Measurements from ENCODE around the gene CUBN.

The CUBN gene

DNA sequence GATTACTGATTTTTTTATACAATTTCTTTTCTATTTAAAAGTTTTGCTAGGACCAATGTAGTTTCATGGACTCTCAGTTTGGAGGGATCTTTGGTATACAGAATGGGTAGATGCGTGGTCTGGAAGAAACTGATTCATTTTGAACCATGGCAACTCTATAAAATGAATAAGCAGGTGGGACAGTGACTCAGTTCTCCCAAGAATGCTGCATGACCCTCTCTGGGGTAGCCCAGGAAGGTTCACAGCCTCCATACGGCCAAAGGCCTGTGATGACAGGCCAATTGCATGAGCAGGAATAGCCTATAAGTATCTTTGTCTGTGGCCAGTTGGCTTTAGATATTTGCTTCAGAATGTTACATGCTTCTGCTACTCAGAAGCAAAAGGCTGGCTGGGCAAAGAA, 199.1 kb downstream of the CUBN start:
- H3K27me3 ChIP-seq (replicated peaks in 2 of 5; ENCODE audit: control insufficient read depth in 4 of 5, insufficient read depth in 5 of 5, low read length in 4 of 5), result no peaks in the 10 kb centered on the region
- H3K9me3 ChIP-seq (ENCODE audit: control extremely low read depth in 1 of 5, control insufficient read depth in 4 of 5, insufficient read depth in 2 of 5, low read depth in 1 of 5, low read length in 4 of 5), result no peaks in the 10 kb centered on the region
- ChIA-PET POLR2A (no interaction called here), CTCF (no interaction called here)
- no peak overlapping the region for H3K27ac ChIP-seq (ENCODE audit: insufficient read depth in 1 of 2, low read depth in 1 of 2, low read length in 2 of 2, poor library complexity in 1 of 2, severe bottlenecking in 2 of 2)
- no peak overlapping the region for H3K4me3 ChIP-seq (ENCODE audit: control insufficient read depth in 1 of 7, extremely low read depth in 1 of 7, insufficient read depth in 4 of 7, low read depth in 2 of 7, low read length in 6 of 7)
- no peaks in the 10 kb centered on the region for H3K36me3 ChIP-seq (ENCODE audit: control insufficient read depth in 4 of 4, insufficient read depth in 4 of 4, low read length in 3 of 4)
- no peak for DNase-seq
- no peaks in the 10 kb centered on the region for H3K4me1 ChIP-seq (ENCODE audit: control extremely low read depth in 1 of 4, control insufficient read depth in 4 of 4, insufficient read depth in 4 of 4, low read length in 3 of 4)
- WGBS (ENCODE audit: insufficient coverage), result 100% methylated on average over 2 of the region's 2 CpGs

DNA sequence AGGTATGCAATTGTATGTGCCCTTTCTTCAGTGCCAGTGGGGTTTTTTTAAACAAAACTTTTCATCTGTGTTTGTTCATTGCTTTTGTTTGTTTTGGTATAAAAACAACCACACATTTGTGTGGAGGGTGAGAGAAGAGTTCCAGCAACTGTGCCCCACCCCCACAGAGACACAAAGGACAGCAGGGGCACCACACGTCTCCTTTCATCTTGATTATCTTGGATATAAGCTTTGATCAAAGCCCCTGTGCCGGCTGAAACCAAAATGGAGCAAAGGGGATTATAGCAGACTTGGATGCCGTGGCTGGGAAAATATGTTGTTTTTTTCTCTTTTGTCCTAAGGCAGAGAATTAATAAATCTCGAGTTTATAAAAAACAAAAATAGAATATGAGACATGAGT, 200.5 kb downstream of the CUBN start:
- Histone ChIP-seq H3K27ac (ENCODE audit: insufficient read depth in 1 of 2, low read depth in 1 of 2, low read length in 2 of 2, poor library complexity in 1 of 2, severe bottlenecking in 2 of 2) (no peak overlapping the region), H3K9me3 (ENCODE audit: control extremely low read depth in 1 of 5, control insufficient read depth in 4 of 5, insufficient read depth in 2 of 5, low read depth in 1 of 5, low read length in 4 of 5) (no peaks in the 10 kb centered on the region), H3K27me3 (replicated peaks in 2 of 5; ENCODE audit: control insufficient read depth in 4 of 5, insufficient read depth in 5 of 5, low read length in 4 of 5) (no peaks in the 10 kb centered on the region), H3K4me1 (ENCODE audit: control extremely low read depth in 1 of 4, control insufficient read depth in 4 of 4, insufficient read depth in 4 of 4, low read length in 3 of 4) (no peaks in the 10 kb centered on the region), H3K36me3 (ENCODE audit: control insufficient read depth in 4 of 4, insufficient read depth in 4 of 4, low read length in 3 of 4) (no peaks in the 10 kb centered on the region), H3K4me3 (ENCODE audit: control insufficient read depth in 1 of 7, extremely low read depth in 1 of 7, insufficient read depth in 4 of 7, low read depth in 2 of 7, low read length in 6 of 7) (no peak overlapping the region)
- WGBS (ENCODE audit: insufficient coverage), result 96% methylated on average over 3 of the region's 4 CpGs
- ChIA-PET POLR2A (no interaction called here), CTCF (no interaction called here)
- DNase-seq, result no peak

GRCh38 chr10:16927546-16927945, 202.1 kb downstream of the CUBN start:
- Histone ChIP-seq H3K27ac (ENCODE audit: insufficient read depth in 1 of 2, low read depth in 1 of 2, low read length in 2 of 2, poor library complexity in 1 of 2, severe bottlenecking in 2 of 2) (no peak overlapping the region), H3K4me3 (ENCODE audit: control insufficient read depth in 1 of 7, extremely low read depth in 1 of 7, insufficient read depth in 4 of 7, low read depth in 2 of 7, low read length in 6 of 7) (no peak overlapping the region), H3K36me3 (ENCODE audit: control insufficient read depth in 4 of 4, insufficient read depth in 4 of 4, low read length in 3 of 4) (no peaks in the 10 kb centered on the region), H3K9me3 (ENCODE audit: control extremely low read depth in 1 of 5, control insufficient read depth in 4 of 5, insufficient read depth in 2 of 5, low read depth in 1 of 5, low read length in 4 of 5) (no peaks in the 10 kb centered on the region), H3K27me3 (replicated peaks in 2 of 5; ENCODE audit: control insufficient read depth in 4 of 5, insufficient read depth in 5 of 5, low read length in 4 of 5) (no peaks in the 10 kb centered on the region), H3K4me1 (ENCODE audit: control extremely low read depth in 1 of 4, control insufficient read depth in 4 of 4, insufficient read depth in 4 of 4, low read length in 3 of 4) (no peaks in the 10 kb centered on the region)
- ChIA-PET POLR2A (no interaction called here), CTCF (interaction anchor here (0.6 kb wide), 1 partner anchor 13 kb away, joined by 3 read pairs; no protein-coding TSS in a partner anchor)
- 70% methylated on average over 2 of the region's 4 CpGs for WGBS (ENCODE audit: insufficient coverage)
- DNase-seq, result no peak

DNA sequence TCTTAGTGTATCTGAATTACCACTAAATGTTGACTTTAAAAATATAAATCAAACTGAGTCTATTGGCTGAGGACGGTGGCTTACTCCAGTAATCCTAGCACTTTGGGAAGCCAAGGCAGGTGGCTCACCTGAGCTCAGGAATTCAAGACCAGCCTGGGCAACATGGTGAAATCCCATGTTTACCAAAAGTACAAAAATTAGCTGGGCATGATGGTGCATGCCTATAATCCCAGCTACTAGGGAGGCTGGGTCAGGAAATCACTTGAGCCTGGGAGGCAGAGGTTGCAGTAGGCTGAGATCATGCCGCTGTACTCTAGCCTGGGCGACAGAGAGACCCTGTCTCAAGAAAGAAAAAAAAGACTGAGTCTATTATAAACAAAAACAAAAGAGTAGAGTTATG, 205.9 kb downstream of the CUBN start:
- H3K9me3 ChIP-seq (ENCODE audit: control extremely low read depth in 1 of 5, control insufficient read depth in 4 of 5, insufficient read depth in 2 of 5, low read depth in 1 of 5, low read length in 4 of 5), result no peaks in the 10 kb centered on the region
- H3K27ac ChIP-seq (ENCODE audit: insufficient read depth in 1 of 2, low read depth in 1 of 2, low read length in 2 of 2, poor library complexity in 1 of 2, severe bottlenecking in 2 of 2), result no peak overlapping the region
- no peak overlapping the region for H3K4me3 ChIP-seq (ENCODE audit: control insufficient read depth in 1 of 7, extremely low read depth in 1 of 7, insufficient read depth in 4 of 7, low read depth in 2 of 7, low read length in 6 of 7)
- WGBS (ENCODE audit: insufficient coverage), result 100% methylated on average over 1 of the region's 3 CpGs
- no peaks in the 10 kb centered on the region for H3K27me3 ChIP-seq (replicated peaks in 2 of 5; ENCODE audit: control insufficient read depth in 4 of 5, insufficient read depth in 5 of 5, low read length in 4 of 5)
- no peak for DNase-seq
- ChIA-PET POLR2A (no interaction called here), CTCF (no interaction called here)
- H3K36me3 ChIP-seq (ENCODE audit: control insufficient read depth in 4 of 4, insufficient read depth in 4 of 4, low read length in 3 of 4), result no peaks in the 10 kb centered on the region
- no peaks in the 10 kb centered on the region for H3K4me1 ChIP-seq (ENCODE audit: control extremely low read depth in 1 of 4, control insufficient read depth in 4 of 4, insufficient read depth in 4 of 4, low read length in 3 of 4)

GRCh38 chr10:16923309-16923708, 206.3 kb downstream of the CUBN start:
- ChIA-PET POLR2A (interaction anchor here (0.7 kb wide), 1 partner anchor 22 kb away, joined by 4 read pairs; no protein-coding TSS in a partner anchor), CTCF (no interaction called here)
- Histone ChIP-seq H3K4me1 (ENCODE audit: control extremely low read depth in 1 of 4, control insufficient read depth in 4 of 4, insufficient read depth in 4 of 4, low read length in 3 of 4) (no peaks in the 10 kb centered on the region), H3K4me3 (ENCODE audit: control insufficient read depth in 1 of 7, extremely low read depth in 1 of 7, insufficient read depth in 4 of 7, low read depth in 2 of 7, low read length in 6 of 7) (no peak overlapping the region), H3K27me3 (replicated peaks in 2 of 5; ENCODE audit: control insufficient read depth in 4 of 5, insufficient read depth in 5 of 5, low read length in 4 of 5) (no peaks in the 10 kb centered on the region), H3K9me3 (ENCODE audit: control extremely low read depth in 1 of 5, control insufficient read depth in 4 of 5, insufficient read depth in 2 of 5, low read depth in 1 of 5, low read length in 4 of 5) (no peaks in the 10 kb centered on the region), H3K27ac (ENCODE audit: insufficient read depth in 1 of 2, low read depth in 1 of 2, low read length in 2 of 2, poor library complexity in 1 of 2, severe bottlenecking in 2 of 2) (no peak overlapping the region), H3K36me3 (ENCODE audit: control insufficient read depth in 4 of 4, insufficient read depth in 4 of 4, low read length in 3 of 4) (no peaks in the 10 kb centered on the region)
- no peak for DNase-seq
- WGBS (ENCODE audit: insufficient coverage), result 96% methylated on average over 2 of the region's 2 CpGs

GRCh38 chr10:16919121-16919982, 210.3 kb downstream of the CUBN start:
- Histone ChIP-seq H3K36me3 (ENCODE audit: control insufficient read depth in 4 of 4, insufficient read depth in 4 of 4, low read length in 3 of 4) (no peaks in the 10 kb centered on the region), H3K9me3 (ENCODE audit: control extremely low read depth in 1 of 5, control insufficient read depth in 4 of 5, insufficient read depth in 2 of 5, low read depth in 1 of 5, low read length in 4 of 5) (no peaks in the 10 kb centered on the region), H3K27me3 (replicated peaks in 2 of 5; ENCODE audit: control insufficient read depth in 4 of 5, insufficient read depth in 5 of 5, low read length in 4 of 5) (no peaks in the 10 kb centered on the region), H3K27ac (ENCODE audit: insufficient read depth in 1 of 2, low read depth in 1 of 2, low read length in 2 of 2, poor library complexity in 1 of 2, severe bottlenecking in 2 of 2) (no peak overlapping the region), H3K4me3 (ENCODE audit: control insufficient read depth in 1 of 7, extremely low read depth in 1 of 7, insufficient read depth in 4 of 7, low read depth in 2 of 7, low read length in 6 of 7) (no peak overlapping the region), H3K4me1 (ENCODE audit: control extremely low read depth in 1 of 4, control insufficient read depth in 4 of 4, insufficient read depth in 4 of 4, low read length in 3 of 4) (peaks cover 0 to 12% (median 6%) of the 10 kb centered on the region in 4 experiments)
- CTCF ChIA-PET, result interaction anchor here (1.0 to 1.5 kb wide), 2 partner anchors 77 to 337 kb away, joined by 3 read pairs; no protein-coding TSS in a partner anchor
- no peak for DNase-seq
- 72% methylated on average over 7 of the region's 9 CpGs for WGBS (ENCODE audit: insufficient coverage)
- POLR2A ChIA-PET, result no interaction called here

- CTCF ChIA-PET, result interaction anchor here (0.7 to 1.1 kb wide), 2 partner anchors 11 to 106 kb away, joined by 3 to 4 read pairs; no protein-coding TSS in a partner anchor
Observed at GRCh38 chr10:16916496-16916895, 213.1 kb downstream of the CUBN start.

More at GRCh38 chr10:16916496-16916895, 213.1 kb downstream of the CUBN start:
- H3K4me1 ChIP-seq (ENCODE audit: control extremely low read depth in 1 of 4, control insufficient read depth in 4 of 4, insufficient read depth in 4 of 4, low read length in 3 of 4), result peaks cover 0 to 12% (median 6%) of the 10 kb centered on the region in 4 experiments
- no peaks in the 10 kb centered on the region for H3K27me3 ChIP-seq (replicated peaks in 2 of 5; ENCODE audit: control insufficient read depth in 4 of 5, insufficient read depth in 5 of 5, low read length in 4 of 5)
- H3K4me3 ChIP-seq (ENCODE audit: control insufficient read depth in 1 of 7, extremely low read depth in 1 of 7, insufficient read depth in 4 of 7, low read depth in 2 of 7, low read length in 6 of 7), result no peak overlapping the region
- no peak overlapping the region for H3K27ac ChIP-seq (ENCODE audit: insufficient read depth in 1 of 2, low read depth in 1 of 2, low read length in 2 of 2, poor library complexity in 1 of 2, severe bottlenecking in 2 of 2)
- no peaks in the 10 kb centered on the region for H3K9me3 ChIP-seq (ENCODE audit: control extremely low read depth in 1 of 5, control insufficient read depth in 4 of 5, insufficient read depth in 2 of 5, low read depth in 1 of 5, low read length in 4 of 5)
- H3K36me3 ChIP-seq (ENCODE audit: control insufficient read depth in 4 of 4, insufficient read depth in 4 of 4, low read length in 3 of 4), result no peaks in the 10 kb centered on the region
- POLR2A ChIA-PET, result no interaction called here
- WGBS (ENCODE audit: insufficient coverage), result 100% methylated on average over 2 of the region's 6 CpGs
- DNase-seq, result no peak

Measured in common myeloid progenitor, CD34-positive (primary cell).